HepG2 (cell line): ENCODE data around the gene POGK. TPM values are rescaled to one million over a fixed set of nuclear protein-coding genes. Genes with fewer than 3 reads are reported as not detected.

ENCODE experiments used
- AKNA ChIP-seq: sonication (generic); formaldehyde crosslinking; IDR thresholded peaks from 2 replicates; pipeline ENCODE4 v1.4.0; 2020; ENCODE audit warnings: missing genetic modification reagents, borderline replicate concordance
- ELF4 ChIP-seq: sonication (generic); formaldehyde crosslinking; IDR thresholded peaks from 2 replicates; pipeline ENCODE4 v1.5.0; 2020; ENCODE audit warnings: missing genetic modification reagents, mild to moderate bottlenecking, moderate library complexity, borderline replicate concordance
- FOXM1 ChIP-seq: sonication (generic); formaldehyde crosslinking; IDR thresholded peaks from 2 replicates; pipeline ENCODE4 v1.5.0; 2020; ENCODE audit warnings: missing genetic modification reagents
- GATAD2A ChIP-seq: IDR thresholded peaks from 2 replicates; pipeline ENCODE4 v1.6.1; 2016
- PAXIP1 ChIP-seq: sonication (generic); formaldehyde crosslinking; conservative IDR thresholded peaks from 2 replicates; pipeline ENCODE4 v1.4.0; 2020; ENCODE audit warnings: mild to moderate bottlenecking, missing genetic modification reagents, moderate library complexity
- PHF21A ChIP-seq: sonication (generic); formaldehyde crosslinking; IDR thresholded peaks from 2 replicates; pipeline ENCODE4 v1.5.0; 2020; ENCODE audit warnings: mild to moderate bottlenecking, missing genetic modification reagents
- RBFOX2 ChIP-seq: fragments of 200-400 bp; formaldehyde crosslinking; IDR thresholded peaks from 2 replicates; pipeline ENCODE4 v1.6.1; 2017; ENCODE audit warnings: low read depth, mild to moderate bottlenecking, low read length
- ZNF101 ChIP-seq: sonication (generic); formaldehyde crosslinking; IDR thresholded peaks from 2 replicates; pipeline ENCODE4 v1.4.0; 2020; ENCODE audit warnings: mild to moderate bottlenecking, low read depth, missing genetic modification reagents, borderline replicate concordance
- ZNF407 ChIP-seq: sonication (generic); formaldehyde crosslinking; IDR thresholded peaks from one replicate; pipeline ENCODE4 v1.5.1; 2020; ENCODE audit warnings: mild to moderate bottlenecking, missing genetic modification reagents; ENCODE audit errors: not compliant biosample characterization
- ZNF468 ChIP-seq: sonication (generic); formaldehyde crosslinking; IDR thresholded peaks from 2 replicates; pipeline ENCODE4 v1.8.0; 2022; ENCODE audit warnings: mild to moderate bottlenecking, moderate library complexity, missing genetic modification reagents
- ZNF619 ChIP-seq: sonication (generic); formaldehyde crosslinking; IDR thresholded peaks from 2 replicates; pipeline ENCODE4 v1.4.0; 2020; ENCODE audit warnings: mild to moderate bottlenecking, missing genetic modification reagents
- polyA plus RNA-seq, 8 experiments: library from polyadenylated mRNA; depleted of rRNA in 3 of 8; stranded (reverse) in 7 of 8; unstranded in 1 of 8; fragments of >200 nt; fragmentation: Illumina TruSeq in 4 of 8; extraction: Trizol in 4 of 8; gene quantifications; 2 replicates each; pipeline versions ENCODE4 v1.2.1 to v1.2.3, GENCODE V29; 2011 to 2016; ENCODE audit warnings: low read depth in 4 of 8, missing spikeins in 1 of 8, mixed read lengths in 1 of 8; ENCODE audit not compliant: insufficient read depth in 1 of 8
- total RNA-seq, 5 experiments: library from RNA; depleted of rRNA; stranded (reverse); fragments of >200 nt; fragmentation: Illumina TruSeq; extraction: Trizol; gene quantifications; 2 replicates each; pipeline ENCODE4 v1.2.3, GENCODE V29; 2016; ENCODE audit warnings: low read depth in 1 of 5

Gene POGK
- total and polyA plus RNA-seq, 2 of the 13 experiments (the other 11 are each of a cell fraction or from before 2014, with no cell fraction given), result 4.8 to 16.2 TPM

GRCh38 chr1:166875734-166876539 lies 36.7 kb downstream of the POGK start, which contains the start of gene TADA1 (continued):
- no peak for TF ChIP-seq ELF4 (CRISPR knock-in tag)
- TF ChIP-seq ZNF407, result no peak
- TF ChIP-seq PAXIP1, result peak; percentile 56
- no peak for TF ChIP-seq FOXM1
- TF ChIP-seq AKNA (CRISPR knock-in tag), result 0 out of 2 replicates have a peak, but pooled peaks have one; percentile 34
- no peak for TF ChIP-seq ZNF468 (CRISPR knock-in tag)
- TF ChIP-seq RBFOX2, result peak; percentile 90
- TF ChIP-seq ZNF101 (CRISPR knock-in tag), result no peak
- no peak; the same call in 1 of the 2 replicates for TF ChIP-seq GATAD2A (CRISPR knock-in tag)
- TF ChIP-seq PHF21A (CRISPR knock-in tag), result peak; percentile 81
- no peak for TF ChIP-seq ZNF619 (CRISPR knock-in tag)
